Neural progenitor cell (in vitro differentiated cells): ENCODE measurements around the gene SLC25A17.

Source experiments
- CTCF ChIP-seq: fragments of 200-600 bp; sonication (generic); IDR thresholded peaks from 2 replicates; pipeline ENCODE4 v1.5.1; 2017; ENCODE audit warnings: antibody characterized with exemption, mild to moderate bottlenecking
- EZH2 ChIP-seq: fragments of 200-600 bp; sonication (generic); IDR thresholded peaks from 2 replicates; pipeline ENCODE4 v1.6.1; 2017; ENCODE audit warnings: antibody characterized with exemption, mild to moderate bottlenecking, moderate library complexity

DNA sequence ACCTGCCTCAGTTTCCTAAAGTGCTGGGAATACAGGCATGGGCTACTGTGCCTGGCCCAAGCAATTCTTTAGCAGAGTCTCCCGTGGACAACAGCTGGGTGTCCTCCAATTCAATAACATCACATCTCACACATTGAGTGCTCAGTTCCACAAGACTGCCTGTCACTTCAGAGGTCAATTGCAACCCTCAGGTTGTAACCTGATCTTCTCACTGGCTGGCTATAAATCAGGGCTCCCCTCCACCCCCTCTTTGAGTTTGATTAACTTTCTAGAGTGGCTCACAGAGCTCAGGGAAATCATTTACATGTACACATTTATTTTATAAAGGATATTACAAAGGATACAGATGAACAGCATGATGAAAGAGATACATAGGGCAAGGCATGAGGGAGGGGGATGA, 71.8 kb downstream of the SLC25A17 start:
- TF ChIP-seq CTCF (no peak), EZH2 (no peak)
